ENCODE measurements around the gene RALGDS.
"Not testable (repeated sequence)": the region's sequence is repeated elsewhere in the genome, so short reads cannot be mapped to it uniquely, and the experiment has no call there.

RALGDS gene

GRCh38 chr9:133067006-133067405 is 54.0 kb downstream of the RALGDS start:
- DNase-seq (ENCODE audit: low spot score) = no peak

GRCh38 chr9:133066181-133066983 is 54.7 kb downstream of the RALGDS start:
- no peak for DNase-seq (ENCODE audit: low spot score)

- no peak for DNase-seq (ENCODE audit: low spot score)
These were observed 56.0 kb downstream of the RALGDS start for GRCh38 chr9:133065070-133065388.

GRCh38 chr9:133064241-133065069 is 56.6 kb downstream of the RALGDS start:
- DNase-seq (ENCODE audit: low spot score) = no peak

GRCh38 chr9:133063500-133064231 is 57.4 kb downstream of the RALGDS start:
- no peak for DNase-seq (ENCODE audit: low spot score)

GRCh38 chr9:133063159-133063499 is 57.9 kb downstream of the RALGDS start:
- DNase-seq (ENCODE audit: low spot score) = no peak

GRCh38 chr9:133062569-133062968 is 58.5 kb downstream of the RALGDS start:
- DNase-seq (ENCODE audit: low spot score) = not testable (repeated sequence)

- not testable (repeated sequence) for DNase-seq (ENCODE audit: low spot score)
These were observed 59.3 kb downstream of the RALGDS start, which contains the start of gene CEL for GRCh38 chr9:133061764-133062145. Gene CEL (plus strand): TSS chr9:133061981. CDS start chr9:133062003, 22 bp downstream.

GRCh38 chr9:133061019-133061763 is 59.8 kb downstream of the RALGDS start:
- not testable (repeated sequence) for DNase-seq (ENCODE audit: low spot score)

- DNase-seq (ENCODE audit: low spot score) = no peak
These were observed 60.6 kb downstream of the RALGDS start for GRCh38 chr9:133060417-133060841.

GRCh38 chr9:133059623-133060022 is 61.4 kb downstream of the RALGDS start:
- DNase-seq (ENCODE audit: low spot score) = no peak

- DNase-seq (ENCODE audit: low spot score) = no peak
These were observed 62.3 kb downstream of the RALGDS start for GRCh38 chr9:133058550-133059320.

- DNase-seq (ENCODE audit: low spot score) = no peak
These were observed 63.0 kb downstream of the RALGDS start for GRCh38 chr9:133058071-133058470.

GRCh38 chr9:133057553-133057952 is 63.5 kb downstream of the RALGDS start:
- no peak for DNase-seq (ENCODE audit: low spot score)

GRCh38 chr9:133057006-133057405 is 64.0 kb downstream of the RALGDS start:
- no peak for DNase-seq (ENCODE audit: low spot score)

- DNase-seq (ENCODE audit: low spot score) = no peak
These were observed 64.5 kb downstream of the RALGDS start for GRCh38 chr9:133056533-133056932.

- no peak for DNase-seq (ENCODE audit: low spot score)
These were observed 65.1 kb downstream of the RALGDS start for GRCh38 chr9:133055788-133056420.

- DNase-seq (ENCODE audit: low spot score) = no peak
These were observed 66.1 kb downstream of the RALGDS start for GRCh38 chr9:133054966-133055365.

GRCh38 chr9:133054194-133054890 is 66.7 kb downstream of the RALGDS start:
- DNase-seq (ENCODE audit: low spot score) = no peak

GRCh38 chr9:133051966-133052539 is 69.0 kb downstream of the RALGDS start:
- DNase-seq (ENCODE audit: low spot score) = no peak
